Heart right ventricle (tissue), 16 donors: Measurements from ENCODE around the gene MTMR3. TPM values are rescaled to one million over a fixed set of nuclear protein-coding genes. Genes with fewer than 3 reads are reported as not detected.
A peak's percentile ranks its signal among the peaks of the same experiment; 100 is the strongest.

Experiments used
- ATAC-seq, 8 donors: fragments of 200-7000 bp; cut with Tn5 transposase; one replicate each; pipeline ENCODE4 v1.9.1; 2020; ENCODE audit warnings: mild to moderate bottlenecking in 8 of 8, moderate library complexity in 8 of 8, moderate number of reproducible peaks in 1 of 8
- DNase-seq, 2 donors: peaks; one replicate each; pipeline ENCODE4 v3.0.0-alpha.2; 2020
- H3K27ac ChIP-seq, 10 donors: fragments of 200-600 bp; sonication (generic) in 2 of 10; one replicate each; pipeline versions ENCODE4 v1.5.0 to v1.8.0; 2020 to 2022; ENCODE audit warnings: mild to moderate bottlenecking in 3 of 10
- H3K27me3 ChIP-seq, 7 donors: fragments of 200-600 bp; one replicate each; pipeline ENCODE4 v1.8.0; 2021 to 2022; ENCODE audit warnings: mild to moderate bottlenecking in 2 of 7
- H3K36me3 ChIP-seq, 9 donors: fragments of 200-600 bp; sonication (generic) in 1 of 9; one replicate each; pipeline versions ENCODE4 v1.5.0 to v1.8.0; 2020 to 2022; ENCODE audit warnings: mild to moderate bottlenecking in 2 of 9
- H3K4me1 ChIP-seq, 9 donors: fragments of 200-600 bp; sonication (generic) in 1 of 9; one replicate each; pipeline versions ENCODE4 v1.5.0 to v1.8.0; 2020 to 2022; ENCODE audit warnings: mild to moderate bottlenecking in 4 of 9
- H3K4me3 ChIP-seq, 10 donors: fragments of 200-600 bp; sonication (generic) in 2 of 10; one replicate each; pipeline versions ENCODE4 v1.5.0 to v1.8.0; 2020 to 2022; ENCODE audit warnings: mild to moderate bottlenecking in 7 of 10, moderate library complexity in 2 of 10
- H3K9me3 ChIP-seq, 11 donors: fragments of 200-600 bp in 10 of 11; sonication (generic) in 2 of 11; one replicate each; pipeline versions ENCODE4 v1.5.0 to v1.8.0; 2013 to 2022; ENCODE audit warnings: mild to moderate bottlenecking in 2 of 11, control low read depth in 1 of 11, moderate library complexity in 1 of 11
- WGBS, 2 donors: extraction: QIAGEN DNeasy Blood & Tissue Kit; methylation state at CpG; one replicate each; pipeline ENCODE4 v1.1.7; 2013; ENCODE audit warnings: inconsistent platforms in 1 of 2; 5-methylcytosine and 5-hydroxymethylcytosine counted together
- intact Hi-C, 10 donors: fragments of 100-400 bp; cut with DNase I; formaldehyde crosslinking; loops; one replicate each; pipeline versions ENCODE4 v1.11.1 to v1.14.2; 2022
- microRNA-seq, 2 donors: library from miRNA; unstranded; fragments of <30 nt; microRNA quantifications; one replicate each; pipeline ENCODE4 v1.2.0, GENCODE V29; 2021
- polyA plus RNA-seq, 2 donors: library from polyadenylated mRNA; stranded (reverse); fragments of 200-250 nt; gene quantifications; one replicate each; pipeline ENCODE4 v1.2.3, GENCODE V29; 2013
- total RNA-seq, 10 donors: library from RNA; stranded (reverse); fragmentation: NEBNext Ultra II Directional in 3 of 10; extraction: Animal tissue kit (Norgen Biotek cat#: 25700) in 3 of 10; gene quantifications; one replicate each; pipeline versions ENCODE4 v1.2.1 to v1.2.4, GENCODE V29; 2021 to 2023
- TF ChIP-seq, protein P1 (sequence below), 9 donors: fragments of 200-600 bp; sonication (generic) in 2 of 9; IDR thresholded peaks; one replicate each; pipeline versions ENCODE4 v1.5.0 to v1.8.0; 2021 to 2022; ENCODE audit warnings: antibody characterized with exemption in 9 of 9, mild to moderate bottlenecking in 5 of 9, moderate library complexity in 1 of 9
- donor health status: Arrhythmogenic right ventricular cardiomyopathy.
- donor health status: ischemic (EF 13 %, LVEDD 7.1; RV severe dilation, severe dysfunction).
- donor health status: healthy with polysubstance abuse.
- donor health status: DM: no; HTN: yes; CAD: no.
- donor health status: DM: no; HTN: no; CAD: no.
- donor health status: ischemic (EF 25% LVEDD 6.9; RV normal size, moderate dysfunction).
- donor health status: ischemic (EF 25% LVEDD 5.7; RV mildly dilated, moderate dysfunction).
- donor health status: healthy.
- donor health status: DM: yes; HTN: yes; CAD: no.
- donor health status: Ischemic cardiomyopathy.
- donor health status: ischemic (EF 35%, LVEDD 5.7; RV mildly dilated, moderate dysfunction).
- donor health status: nonischemic (EF 11% LVEDD 7.7; RV severe dilation, severe dysfunction).
- donor health status: DM: yes; HTN: yes; CAD: no.
- donor health status: PGD.
- donor health status: ischemic (EF 29% LVEDD 5.4; RV normal size, mild dysfunction).
- donor health status: nonischemic (EF 23%, LVEDD 6.1; RV moderate dilation, normal function).

Gene MTMR3
- total and polyA plus RNA-seq, 12 donors, result 9.8 to 42.9 (median 34.6) TPM

- 18 to 20% methylated on average over 53 of the region's 53 CpGs for WGBS, 2 donors
- intact Hi-C loops, result loop anchor here in 4 of 10 donors (10.0 kb wide), 3 partner anchors 385 to 685 kb away; no protein-coding TSS in a partner anchor
Observed at GRCh38 chr22:30079952-30080533, 197.1 kb downstream of the MTMR3 start, which contains the start of gene HORMAD2. TSS of gene HORMAD2 (plus strand) at chr22:30080464. CDS start at chr22:30093953, 13,489 bp downstream.

More at GRCh38 chr22:30079952-30080533, 197.1 kb downstream of the MTMR3 start, which contains the start of gene HORMAD2:
- H3K4me3 ChIP-seq, result peak within 1 kb of the TSS in 7 of 10 donors; percentile 18 to 43 (median 33)
- H3K4me1 ChIP-seq, result peaks cover 0 to 7% (median 4%) of the 10 kb centered on the region in 9 donors
- TF ChIP-seq, protein P1, sequence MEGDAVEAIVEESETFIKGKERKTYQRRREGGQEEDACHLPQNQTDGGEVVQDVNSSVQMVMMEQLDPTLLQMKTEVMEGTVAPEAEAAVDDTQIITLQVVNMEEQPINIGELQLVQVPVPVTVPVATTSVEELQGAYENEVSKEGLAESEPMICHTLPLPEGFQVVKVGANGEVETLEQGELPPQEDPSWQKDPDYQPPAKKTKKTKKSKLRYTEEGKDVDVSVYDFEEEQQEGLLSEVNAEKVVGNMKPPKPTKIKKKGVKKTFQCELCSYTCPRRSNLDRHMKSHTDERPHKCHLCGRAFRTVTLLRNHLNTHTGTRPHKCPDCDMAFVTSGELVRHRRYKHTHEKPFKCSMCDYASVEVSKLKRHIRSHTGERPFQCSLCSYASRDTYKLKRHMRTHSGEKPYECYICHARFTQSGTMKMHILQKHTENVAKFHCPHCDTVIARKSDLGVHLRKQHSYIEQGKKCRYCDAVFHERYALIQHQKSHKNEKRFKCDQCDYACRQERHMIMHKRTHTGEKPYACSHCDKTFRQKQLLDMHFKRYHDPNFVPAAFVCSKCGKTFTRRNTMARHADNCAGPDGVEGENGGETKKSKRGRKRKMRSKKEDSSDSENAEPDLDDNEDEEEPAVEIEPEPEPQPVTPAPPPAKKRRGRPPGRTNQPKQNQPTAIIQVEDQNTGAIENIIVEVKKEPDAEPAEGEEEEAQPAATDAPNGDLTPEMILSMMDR (IDR thresholded peaks at IDR 0.05), result no peak
- H3K36me3 ChIP-seq, result no peaks in the 10 kb centered on the region
- peak in 1 of 2 donors; percentile 9 for DNase-seq
- no peak within 1 kb of the TSS for H3K27ac ChIP-seq
- H3K27me3 ChIP-seq, result peaks cover 0 to 48% (median 37%) of the 10 kb centered on the region in 7 donors
- peak in 1 of 8 donors; percentile 56 for ATAC-seq
- peaks cover 0 to 6% (median 0%) of the 10 kb centered on the region in 11 donors for H3K9me3 ChIP-seq

Small RNA genes lying within 50 kb of the gene (microRNA-seq; reads per million reads assigned to microRNA genes)
- gene MIR6818, result 1.5 to 2.4 reads per million in 2 donors

Other genes starting within 250 kb of the MTMR3 start
- gene CABP7, start 163.2 kb upstream of the MTMR3 start, total RNA-seq, result not detected
- under 1 TPM; 0.07 to 0.15 TPM for gene CABP7, start 163.2 kb upstream of the MTMR3 start, polyA plus RNA-seq
- 10 to 100 TPM; 15.1 to 23.9 (median 19.3) TPM for gene ZMAT5, start 116.2 kb upstream of the MTMR3 start, total RNA-seq
- gene ZMAT5, start 116.2 kb upstream of the MTMR3 start, polyA plus RNA-seq, result 10 to 100 TPM; 37.6 to 46.7 TPM
- 100 to 1,000 TPM; 296 to 412 (median 358) TPM for gene UQCR10, start 115.8 kb upstream of the MTMR3 start, total RNA-seq
- 100 to 1,000 TPM; 614 to 963 TPM for gene UQCR10, start 115.8 kb upstream of the MTMR3 start, polyA plus RNA-seq
- 10 to 100 TPM; 26.6 to 42.1 (median 33.1) TPM for gene ASCC2, start 44.9 kb upstream of the MTMR3 start, total RNA-seq
- 10 to 100 TPM; 47.4 to 87.0 TPM for gene ASCC2, start 44.9 kb upstream of the MTMR3 start, polyA plus RNA-seq
- gene HORMAD2, start 197.3 kb downstream of the MTMR3 start, total RNA-seq, result not detected
- gene HORMAD2, start 197.3 kb downstream of the MTMR3 start, polyA plus RNA-seq, result not detected